ENCODE data around the gene RBBP4. TPM values are rescaled to one million over a fixed set of nuclear protein-coding genes. Genes with fewer than 3 reads are reported as not detected.

RBBP4 gene
- total RNA-seq, 1 donor from 2014 or later: 492 TPM

DNA sequence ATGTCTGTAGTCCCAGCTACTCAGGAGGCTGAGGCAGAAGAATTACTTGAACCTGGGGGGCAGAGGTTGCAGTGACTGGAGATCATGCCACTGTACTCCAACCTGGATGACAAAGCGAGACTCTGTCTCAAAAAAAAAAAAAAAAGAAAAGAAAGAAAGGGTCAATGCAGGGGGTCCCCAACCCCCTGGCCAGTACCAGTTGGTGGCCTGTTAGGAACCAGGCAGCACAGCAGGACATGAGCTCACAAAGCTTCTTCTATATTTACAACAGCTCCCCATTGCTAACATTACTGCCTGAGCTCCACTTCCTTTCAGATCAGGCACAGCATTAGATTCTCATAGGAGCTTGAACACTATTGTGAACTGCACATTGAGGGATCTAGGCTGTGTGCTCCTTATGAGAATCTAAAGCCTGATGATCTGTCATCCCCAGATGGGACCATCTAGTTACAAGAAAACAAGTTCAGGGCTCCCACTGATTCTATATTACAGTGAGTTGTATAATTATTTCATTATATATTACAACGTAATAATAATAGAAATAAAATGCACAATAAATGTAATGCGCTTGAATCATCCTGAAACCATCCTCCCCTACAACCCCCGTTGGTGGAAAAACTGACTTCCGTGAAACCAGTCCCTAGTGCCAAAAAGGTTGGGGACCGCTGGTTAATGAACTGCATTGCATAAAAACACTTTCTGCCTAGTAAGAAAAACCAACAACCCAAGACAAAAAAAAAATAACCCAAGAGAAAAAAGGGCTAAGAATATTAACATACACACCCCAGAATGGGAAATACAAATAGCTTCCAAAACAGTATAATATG, 3.5 kb upstream of the RBBP4 start:
- Mint-ChIP-seq H3K27ac (ENCODE audit: unreplicated experiment) (no peak overlapping the region), H3K4me3 (peak overlapping the region; percentile 87), H3K9me3 (no peaks in the 10 kb centered on the region), H3K27me3 (ENCODE audit: low read depth) (no peaks in the 10 kb centered on the region), H3K36me3 (ENCODE audit: low read depth) (no peaks in the 10 kb centered on the region), H3K4me1 (peaks cover 31% of the 10 kb centered on the region)
- no peak for DNase-seq (ENCODE audit: low read depth, low spot score)
- TF ChIP-seq, protein P1, sequence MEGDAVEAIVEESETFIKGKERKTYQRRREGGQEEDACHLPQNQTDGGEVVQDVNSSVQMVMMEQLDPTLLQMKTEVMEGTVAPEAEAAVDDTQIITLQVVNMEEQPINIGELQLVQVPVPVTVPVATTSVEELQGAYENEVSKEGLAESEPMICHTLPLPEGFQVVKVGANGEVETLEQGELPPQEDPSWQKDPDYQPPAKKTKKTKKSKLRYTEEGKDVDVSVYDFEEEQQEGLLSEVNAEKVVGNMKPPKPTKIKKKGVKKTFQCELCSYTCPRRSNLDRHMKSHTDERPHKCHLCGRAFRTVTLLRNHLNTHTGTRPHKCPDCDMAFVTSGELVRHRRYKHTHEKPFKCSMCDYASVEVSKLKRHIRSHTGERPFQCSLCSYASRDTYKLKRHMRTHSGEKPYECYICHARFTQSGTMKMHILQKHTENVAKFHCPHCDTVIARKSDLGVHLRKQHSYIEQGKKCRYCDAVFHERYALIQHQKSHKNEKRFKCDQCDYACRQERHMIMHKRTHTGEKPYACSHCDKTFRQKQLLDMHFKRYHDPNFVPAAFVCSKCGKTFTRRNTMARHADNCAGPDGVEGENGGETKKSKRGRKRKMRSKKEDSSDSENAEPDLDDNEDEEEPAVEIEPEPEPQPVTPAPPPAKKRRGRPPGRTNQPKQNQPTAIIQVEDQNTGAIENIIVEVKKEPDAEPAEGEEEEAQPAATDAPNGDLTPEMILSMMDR (conservative IDR thresholded peaks at IDR 0.05): no peak

DNA sequence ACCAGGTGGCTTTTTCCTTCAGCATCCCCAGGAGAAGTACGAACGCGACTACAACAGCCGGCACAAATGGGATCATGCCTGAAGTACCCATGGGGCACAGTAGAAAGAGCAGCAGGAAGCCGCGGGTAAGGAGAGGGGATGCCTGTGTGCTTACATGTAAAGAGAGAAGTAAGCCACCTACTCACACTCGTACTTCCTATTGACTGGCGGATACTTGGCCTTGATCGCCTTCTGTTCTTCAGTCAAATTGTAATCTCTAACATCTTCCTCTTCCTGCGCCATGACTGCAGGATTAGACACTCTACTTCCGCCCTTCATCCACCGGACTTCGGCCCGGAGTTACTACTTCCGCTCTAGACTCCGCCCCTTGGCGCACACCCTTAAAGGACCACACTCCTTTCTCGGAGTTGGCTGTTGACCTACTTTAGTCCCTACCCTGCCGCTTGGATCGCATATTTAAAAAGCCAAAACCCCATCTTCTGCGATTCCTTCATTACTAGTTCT, 708 bp upstream of the RBBP4 start, which contains the start of gene ZBTB8OS:
Gene ZBTB8OS, minus strand, starts transcription at position 303 of the 504 bp plus-strand sequence. Its CDS starts 21 bp downstream, at position 282.
- Mint-ChIP-seq H3K36me3 (ENCODE audit: low read depth) (peaks cover 5% of the 10 kb centered on the region), H3K27me3 (ENCODE audit: low read depth) (no peaks in the 10 kb centered on the region), H3K4me1 (peaks cover 45% of the 10 kb centered on the region), H3K27ac (ENCODE audit: unreplicated experiment) (peak within 1 kb of the TSS; percentile 99), H3K9me3 (no peaks in the 10 kb centered on the region), H3K4me3 (peak within 1 kb of the TSS; percentile 94)
- DNase-seq (ENCODE audit: low read depth, low spot score): peak; percentile 69
- TF ChIP-seq, protein P1 (conservative IDR thresholded peaks at IDR 0.05): no peak

DNA sequence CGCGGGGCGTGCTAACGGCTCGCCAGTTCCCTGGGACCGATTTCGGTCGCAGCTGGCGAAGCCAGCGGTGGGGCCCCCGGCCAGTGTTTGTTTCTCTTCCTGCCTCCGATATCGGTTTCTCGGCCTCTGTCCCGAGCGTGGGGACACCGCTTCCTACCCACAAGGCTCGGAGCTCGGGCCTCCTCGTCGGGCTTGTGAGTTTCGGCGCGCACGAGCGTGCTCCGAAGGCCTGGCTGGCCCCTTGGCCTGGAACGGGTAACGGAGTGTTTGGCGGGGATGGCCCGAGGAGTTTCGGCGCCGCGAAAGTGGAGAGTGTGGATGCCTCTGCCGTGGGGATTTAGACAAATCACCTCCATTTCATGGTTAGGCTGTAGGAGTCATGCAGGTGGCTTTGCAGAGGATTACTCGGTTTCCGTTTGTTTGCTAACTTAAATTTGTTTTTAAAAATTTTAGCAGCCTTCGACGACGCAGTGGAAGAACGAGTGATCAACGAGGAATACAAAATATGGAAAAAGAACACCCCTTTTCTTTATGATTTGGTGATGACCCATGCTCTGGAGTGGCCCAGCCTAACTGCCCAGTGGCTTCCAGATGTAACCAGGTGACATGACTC, 559 bp downstream of the RBBP4 start:
- no peak for DNase-seq (ENCODE audit: low read depth, low spot score)
- H3K4me1 Mint-ChIP-seq: peaks cover 51% of the 10 kb centered on the region
- no peaks in the 10 kb centered on the region for H3K27me3 Mint-ChIP-seq (ENCODE audit: low read depth)

DNA sequence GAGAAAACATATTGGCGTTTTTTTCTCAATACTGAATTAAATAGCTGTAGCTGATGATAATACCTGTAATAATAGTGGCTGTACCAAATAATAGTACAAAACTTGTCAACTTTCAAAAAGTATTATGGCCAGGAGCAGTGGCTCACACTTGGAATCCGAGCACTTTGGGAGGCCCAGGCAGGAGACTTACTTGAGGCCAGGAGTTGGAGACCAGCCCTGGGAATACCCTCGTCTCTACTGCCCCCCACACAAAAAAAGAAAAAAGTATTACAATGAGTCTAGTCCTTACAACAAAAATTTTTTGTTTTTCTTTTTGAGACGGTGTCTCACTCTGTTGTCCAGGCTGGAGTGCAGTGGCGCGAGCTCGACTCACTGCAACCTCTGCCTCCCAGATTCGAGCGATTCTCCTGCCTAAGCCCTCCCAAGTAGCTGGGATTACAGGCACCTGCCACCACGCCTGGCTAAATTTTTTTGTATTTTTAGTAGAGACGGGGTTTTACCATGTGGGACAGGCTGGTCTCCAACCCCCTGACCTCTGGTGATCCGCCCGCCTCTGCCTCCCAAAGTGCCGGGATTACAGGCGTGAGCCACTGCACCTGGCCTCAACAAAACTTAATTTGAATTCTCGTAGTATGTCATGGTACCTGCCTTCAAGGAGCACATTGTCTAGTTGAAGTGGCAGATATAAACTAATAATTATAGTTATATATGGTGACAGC, 1.4 kb downstream of the RBBP4 start:
- H3K4me1 Mint-ChIP-seq: peaks cover 54% of the 10 kb centered on the region
- TF ChIP-seq, protein P1 (conservative IDR thresholded peaks at IDR 0.05): no peak
- H3K36me3 Mint-ChIP-seq (ENCODE audit: low read depth): peaks cover 15% of the 10 kb centered on the region

More for the DNA sequence above, 559 bp downstream of the RBBP4 start:
- Mint-ChIP-seq H3K36me3 (ENCODE audit: low read depth) (peaks cover 11% of the 10 kb centered on the region), H3K9me3 (no peaks in the 10 kb centered on the region), H3K27ac (ENCODE audit: unreplicated experiment) (peak overlapping the region; percentile 98), H3K4me3 (peak overlapping the region; percentile 94)
- TF ChIP-seq, protein P1 (conservative IDR thresholded peaks at IDR 0.05): no peak

DNA sequence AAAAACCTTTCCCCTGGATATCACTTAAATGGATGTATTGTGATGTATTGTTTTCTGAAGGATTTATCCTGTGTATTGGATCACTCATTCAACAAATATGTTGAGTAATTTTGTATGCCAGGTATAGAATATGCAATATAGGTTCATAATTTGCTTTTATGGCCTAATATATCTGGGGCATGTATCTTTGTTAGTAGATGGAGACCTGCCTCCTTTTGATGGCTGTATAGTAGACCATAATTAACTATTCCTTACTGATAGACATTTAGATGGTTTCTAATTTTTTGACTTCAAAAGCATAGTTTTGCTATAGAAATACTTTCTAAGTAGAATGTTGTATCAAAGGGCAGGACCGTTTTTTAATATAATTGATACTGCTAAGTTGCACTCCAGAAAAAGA, 8.6 kb downstream of the RBBP4 start:
- H3K36me3 Mint-ChIP-seq (ENCODE audit: low read depth): peaks cover 42% of the 10 kb centered on the region
- peaks cover 2% of the 10 kb centered on the region for H3K9me3 Mint-ChIP-seq
- H3K27ac Mint-ChIP-seq (ENCODE audit: unreplicated experiment): no peak overlapping the region
- peaks cover 17% of the 10 kb centered on the region for H3K4me1 Mint-ChIP-seq
- H3K4me3 Mint-ChIP-seq: no peak overlapping the region
- H3K27me3 Mint-ChIP-seq (ENCODE audit: low read depth): no peaks in the 10 kb centered on the region
- no peak for DNase-seq (ENCODE audit: low read depth, low spot score)
- TF ChIP-seq, protein P1 (conservative IDR thresholded peaks at IDR 0.05): no peak

More for the DNA sequence above, 1.4 kb downstream of the RBBP4 start:
- Mint-ChIP-seq H3K4me3 (peak overlapping the region; percentile 94), H3K9me3 (no peaks in the 10 kb centered on the region), H3K27ac (ENCODE audit: unreplicated experiment) (peak overlapping the region; percentile 98), H3K27me3 (ENCODE audit: low read depth) (no peaks in the 10 kb centered on the region)
- DNase-seq (ENCODE audit: low read depth, low spot score): no peak
